ENCODE data around the gene GLB1L3.
A peak's percentile ranks its signal among the peaks of the same experiment; 100 is the strongest.

The GLB1L3 gene

DNA sequence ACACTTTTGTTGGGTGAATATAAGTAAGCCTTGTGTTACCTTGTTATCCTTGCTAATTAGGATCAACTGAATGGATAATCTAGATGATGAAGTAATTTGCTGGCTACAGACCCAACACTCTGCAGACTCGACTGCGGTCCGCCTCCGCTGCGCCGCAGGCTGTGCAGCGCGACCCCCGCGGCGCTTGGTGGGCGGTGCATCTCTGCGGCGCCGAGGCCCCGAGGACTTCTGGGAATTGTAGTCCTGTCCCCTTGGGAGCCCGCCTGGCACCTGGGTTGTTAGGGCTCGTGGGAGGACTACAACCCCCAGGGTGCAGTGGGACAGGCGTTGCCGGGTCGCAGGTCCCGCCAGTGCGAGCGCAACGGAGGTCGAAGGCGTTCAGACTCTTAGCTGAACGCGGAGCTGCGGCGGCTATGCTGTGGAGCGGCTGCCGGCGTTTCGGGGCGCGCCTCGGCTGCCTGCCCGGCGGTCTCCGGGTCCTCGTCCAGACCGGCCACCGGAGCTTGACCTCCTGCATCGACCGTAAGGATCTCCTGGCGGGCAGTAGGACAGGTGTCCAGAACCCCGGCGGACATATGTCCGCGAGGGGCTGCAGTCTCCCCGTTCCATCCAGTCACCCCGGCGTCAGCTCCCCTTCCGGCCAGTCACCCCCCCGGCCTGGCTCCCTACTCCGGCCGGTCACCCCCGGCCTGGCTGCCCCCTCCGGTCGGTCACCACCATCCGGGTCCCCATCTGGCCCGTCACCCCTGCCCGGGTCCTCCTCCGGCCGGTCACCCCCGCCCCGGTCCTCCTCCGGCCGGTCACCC, 22.8 kb upstream of the GLB1L3 start, which contains the start of the genes ACAD8 and THYN1 (continued):
- TF ChIP-seq, protein P1, sequence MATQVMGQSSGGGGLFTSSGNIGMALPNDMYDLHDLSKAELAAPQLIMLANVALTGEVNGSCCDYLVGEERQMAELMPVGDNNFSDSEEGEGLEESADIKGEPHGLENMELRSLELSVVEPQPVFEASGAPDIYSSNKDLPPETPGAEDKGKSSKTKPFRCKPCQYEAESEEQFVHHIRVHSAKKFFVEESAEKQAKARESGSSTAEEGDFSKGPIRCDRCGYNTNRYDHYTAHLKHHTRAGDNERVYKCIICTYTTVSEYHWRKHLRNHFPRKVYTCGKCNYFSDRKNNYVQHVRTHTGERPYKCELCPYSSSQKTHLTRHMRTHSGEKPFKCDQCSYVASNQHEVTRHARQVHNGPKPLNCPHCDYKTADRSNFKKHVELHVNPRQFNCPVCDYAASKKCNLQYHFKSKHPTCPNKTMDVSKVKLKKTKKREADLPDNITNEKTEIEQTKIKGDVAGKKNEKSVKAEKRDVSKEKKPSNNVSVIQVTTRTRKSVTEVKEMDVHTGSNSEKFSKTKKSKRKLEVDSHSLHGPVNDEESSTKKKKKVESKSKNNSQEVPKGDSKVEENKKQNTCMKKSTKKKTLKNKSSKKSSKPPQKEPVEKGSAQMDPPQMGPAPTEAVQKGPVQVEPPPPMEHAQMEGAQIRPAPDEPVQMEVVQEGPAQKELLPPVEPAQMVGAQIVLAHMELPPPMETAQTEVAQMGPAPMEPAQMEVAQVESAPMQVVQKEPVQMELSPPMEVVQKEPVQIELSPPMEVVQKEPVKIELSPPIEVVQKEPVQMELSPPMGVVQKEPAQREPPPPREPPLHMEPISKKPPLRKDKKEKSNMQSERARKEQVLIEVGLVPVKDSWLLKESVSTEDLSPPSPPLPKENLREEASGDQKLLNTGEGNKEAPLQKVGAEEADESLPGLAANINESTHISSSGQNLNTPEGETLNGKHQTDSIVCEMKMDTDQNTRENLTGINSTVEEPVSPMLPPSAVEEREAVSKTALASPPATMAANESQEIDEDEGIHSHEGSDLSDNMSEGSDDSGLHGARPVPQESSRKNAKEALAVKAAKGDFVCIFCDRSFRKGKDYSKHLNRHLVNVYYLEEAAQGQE (tag by site-specific recombination; IDR thresholded peaks at IDR 0.05) = peak; percentile 44; the same call in 1 of the 2 replicates
- peak; percentile 8; the same call in 1 of the 2 replicates for TF ChIP-seq ZSCAN30 (tag by site-specific recombination; IDR thresholded peaks at IDR 0.05)
- peak; percentile 84 for TF ChIP-seq ZIC2 (tag by site-specific recombination; IDR thresholded peaks at IDR 0.05)
- TF ChIP-seq ZNF561 (tag by site-specific recombination; IDR thresholded peaks at IDR 0.05; ENCODE audit: borderline replicate concordance) = no peak
- TF ChIP-seq, protein P2, sequence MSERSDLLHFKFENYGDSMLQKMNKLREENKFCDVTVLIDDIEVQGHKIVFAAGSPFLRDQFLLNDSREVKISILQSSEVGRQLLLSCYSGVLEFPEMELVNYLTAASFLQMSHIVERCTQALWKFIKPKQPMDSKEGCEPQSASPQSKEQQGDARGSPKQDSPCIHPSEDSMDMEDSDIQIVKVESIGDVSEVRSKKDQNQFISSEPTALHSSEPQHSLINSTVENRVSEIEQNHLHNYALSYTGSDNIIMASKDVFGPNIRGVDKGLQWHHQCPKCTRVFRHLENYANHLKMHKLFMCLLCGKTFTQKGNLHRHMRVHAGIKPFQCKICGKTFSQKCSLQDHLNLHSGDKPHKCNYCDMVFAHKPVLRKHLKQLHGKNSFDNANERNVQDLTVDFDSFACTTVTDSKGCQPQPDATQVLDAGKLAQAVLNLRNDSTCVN (tag by site-specific recombination; optimal IDR thresholded peaks at IDR 0.05) = peak; percentile 90
- TF ChIP-seq, protein P3, sequence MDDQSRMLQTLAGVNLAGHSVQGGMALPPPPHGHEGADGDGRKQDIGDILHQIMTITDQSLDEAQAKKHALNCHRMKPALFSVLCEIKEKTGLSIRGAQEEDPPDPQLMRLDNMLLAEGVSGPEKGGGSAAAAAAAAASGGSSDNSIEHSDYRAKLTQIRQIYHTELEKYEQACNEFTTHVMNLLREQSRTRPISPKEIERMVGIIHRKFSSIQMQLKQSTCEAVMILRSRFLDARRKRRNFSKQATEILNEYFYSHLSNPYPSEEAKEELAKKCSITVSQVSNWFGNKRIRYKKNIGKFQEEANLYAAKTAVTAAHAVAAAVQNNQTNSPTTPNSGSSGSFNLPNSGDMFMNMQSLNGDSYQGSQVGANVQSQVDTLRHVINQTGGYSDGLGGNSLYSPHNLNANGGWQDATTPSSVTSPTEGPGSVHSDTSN (CRISPR knock-in tag; IDR thresholded peaks at IDR 0.05) = peak; percentile 71; the same call in 1 of the 2 replicates
- no peak for TF ChIP-seq GFI1B (tag by site-specific recombination; IDR thresholded peaks at IDR 0.05)
- TF ChIP-seq SP3 (tag by site-specific recombination; IDR thresholded peaks at IDR 0.05) = peak; percentile 89
- TF ChIP-seq ZNF488 (tag by site-specific recombination; IDR thresholded peaks at IDR 0.05) = no peak
- peak; percentile 46; the same call in 1 of the 2 replicates for TF ChIP-seq KLF9 (tag by site-specific recombination; IDR thresholded peaks at IDR 0.05; ENCODE audit: low read depth)
- TF ChIP-seq RBAK (tag by site-specific recombination; IDR thresholded peaks at IDR 0.05) = no peak
- TF ChIP-seq KLF7 (tag by site-specific recombination; IDR thresholded peaks at IDR 0.05; ENCODE audit: borderline replicate concordance) = peak; percentile 82; the same call in 1 of the 2 replicates
- peak; percentile 92 for TF ChIP-seq KLF8 (tag by site-specific recombination; IDR thresholded peaks at IDR 0.05)
- TF ChIP-seq ZNF404 (tag by site-specific recombination; IDR thresholded peaks at IDR 0.05) = no peak
- TF ChIP-seq ZFP3 (tag by site-specific recombination; IDR thresholded peaks at IDR 0.05; ENCODE audit: low read depth) = no peak
- TF ChIP-seq ZNF621 (tag by site-specific recombination; IDR thresholded peaks at IDR 0.05) = no peak

DNA sequence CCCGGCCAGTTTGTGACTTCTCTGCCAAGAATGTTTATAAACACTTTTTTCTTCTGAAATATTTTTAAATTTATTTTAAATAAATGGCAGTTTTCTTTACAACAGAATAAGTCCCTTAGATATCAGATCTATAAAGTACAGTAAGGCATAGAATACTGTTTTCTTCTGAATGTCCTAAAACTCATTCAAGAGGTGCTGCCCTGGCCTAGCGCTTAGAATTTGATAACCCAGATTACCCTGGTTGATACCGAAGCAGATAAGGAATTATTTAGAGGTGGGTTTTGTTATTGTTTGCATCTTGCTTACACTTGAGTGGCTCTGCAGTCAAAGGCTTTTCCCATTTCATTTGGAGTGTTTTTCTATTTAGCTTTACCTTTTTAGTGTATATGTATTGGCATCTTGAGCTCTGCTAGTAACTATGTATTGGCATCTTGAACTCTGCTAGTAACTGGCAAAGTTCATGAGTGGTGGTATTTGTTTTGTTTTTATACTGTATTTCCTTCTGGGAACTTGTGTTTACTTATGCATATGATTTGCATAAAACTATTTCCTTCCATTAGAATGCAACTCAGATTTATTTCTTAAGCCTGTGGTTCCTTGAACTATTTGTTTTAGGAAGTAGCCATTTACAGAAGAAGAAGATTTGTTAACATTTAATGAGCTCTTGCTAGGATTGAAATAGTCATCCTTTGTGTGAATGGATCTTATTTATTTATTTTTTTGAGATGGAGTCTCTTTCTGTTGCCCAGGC, 21.6 kb upstream of the GLB1L3 start:
- Histone ChIP-seq H3K27ac (ENCODE audit: extremely low read depth, low read depth, low read length) (no peak overlapping the region), H3K36me3 (ENCODE audit: control insufficient read depth in 2 of 2, insufficient read depth in 1 of 2, low read length in 2 of 2) (peaks cover 0 to 46% of the 10 kb centered on the region in 2 experiments; a peak in 1 of 3 replicates), H3K4me1 (ENCODE audit: control insufficient read depth, insufficient read depth, low read length) (no peaks in the 10 kb centered on the region), H3K9me3 (ENCODE audit: control insufficient read depth, insufficient read depth, low read depth, low read length) (no peaks in the 10 kb centered on the region), H3K4me3 (ENCODE audit: low read depth, low read length) (peak overlapping the region; percentile 79)
- CTCF ChIA-PET = interaction anchor here (0.6 to 1.2 kb wide), 3 partner anchors 10 to 155 kb away, joined by 3 to 5 read pairs (median 3); no protein-coding TSS in a partner anchor
- POLR2A ChIA-PET = interaction anchor here (1.2 to 4.0 kb wide), 5 partner anchors 9 to 30 kb away, joined by 3 to 35 read pairs (median 4); partner anchors contain the start of genes NCAPD3 and VPS26B
- TF ChIP-seq ZNF350 (tag by site-specific recombination; IDR thresholded peaks at IDR 0.05) (no peak), ZNF221 (tag by site-specific recombination; IDR thresholded peaks at IDR 0.05; ENCODE audit: borderline replicate concordance) (no peak), ZNF423 (tag by site-specific recombination; IDR thresholded peaks at IDR 0.05) (no peak), SP7 (tag by site-specific recombination; IDR thresholded peaks at IDR 0.05) (no peak), ZBTB7A (tag by site-specific recombination; IDR thresholded peaks at IDR 0.05; ENCODE audit: low read depth) (no peak), ZNF561 (tag by site-specific recombination; IDR thresholded peaks at IDR 0.05; ENCODE audit: borderline replicate concordance) (no peak), ZNF626 (tag by site-specific recombination; IDR thresholded peaks at IDR 0.05) (no peak), ZBTB49 (tag by site-specific recombination; IDR thresholded peaks at IDR 0.05; ENCODE audit: low read depth) (no peak), ZNF76 (tag by site-specific recombination; IDR thresholded peaks at IDR 0.05; ENCODE audit: borderline replicate concordance, low read depth) (no peak), ZNF600 (tag by site-specific recombination; IDR thresholded peaks at IDR 0.05) (no peak)
